Hepatocyte (in vitro differentiated cells): ENCODE results near the gene FMN1.

Experiments
- EZH2 ChIP-seq: fragments of 200-600 bp; sonication (generic); IDR thresholded peaks from 2 replicates; pipeline ENCODE4 v1.6.1; 2016; ENCODE audit warnings: antibody characterized with exemption, mild to moderate bottlenecking, borderline replicate concordance
- EZH2phosphoT487 ChIP-seq: fragments of 200-600 bp; sonication (generic); IDR thresholded peaks from one replicate; pipeline ENCODE4 v1.6.1; 2018; ENCODE audit warnings: antibody characterized with exemption, mild to moderate bottlenecking, low read depth, moderate library complexity; ENCODE audit not compliant: unreplicated experiment, severe bottlenecking
- TF ChIP-seq, protein P1 (sequence below): fragments of 200-600 bp; sonication (generic); IDR thresholded peaks from 2 replicates; pipeline ENCODE4 v1.5.1; 2016; ENCODE audit warnings: antibody characterized with exemption, mild to moderate bottlenecking; ENCODE audit not compliant: poor library complexity

DNA sequence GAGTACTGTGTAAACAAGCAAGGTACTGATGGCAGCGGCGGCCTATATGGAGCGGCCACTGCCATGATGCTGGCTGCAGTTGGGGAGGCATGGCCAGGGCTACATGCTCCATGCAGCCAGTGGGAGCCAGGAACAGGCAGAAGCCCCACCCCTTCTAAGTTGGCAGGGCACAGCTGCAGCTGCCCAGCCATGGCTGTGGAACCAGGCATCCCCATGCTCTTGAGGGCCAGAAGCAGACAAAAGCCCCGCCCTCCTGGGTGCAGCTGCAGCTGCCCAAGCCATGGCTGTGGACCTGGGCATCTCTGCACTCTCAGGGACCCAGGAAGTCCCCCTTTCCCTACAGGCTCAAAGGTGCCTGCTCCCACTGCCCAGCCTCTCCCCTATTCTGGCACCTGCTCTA lies 150.9 kb downstream of the FMN1 start:
- TF ChIP-seq, protein P1, sequence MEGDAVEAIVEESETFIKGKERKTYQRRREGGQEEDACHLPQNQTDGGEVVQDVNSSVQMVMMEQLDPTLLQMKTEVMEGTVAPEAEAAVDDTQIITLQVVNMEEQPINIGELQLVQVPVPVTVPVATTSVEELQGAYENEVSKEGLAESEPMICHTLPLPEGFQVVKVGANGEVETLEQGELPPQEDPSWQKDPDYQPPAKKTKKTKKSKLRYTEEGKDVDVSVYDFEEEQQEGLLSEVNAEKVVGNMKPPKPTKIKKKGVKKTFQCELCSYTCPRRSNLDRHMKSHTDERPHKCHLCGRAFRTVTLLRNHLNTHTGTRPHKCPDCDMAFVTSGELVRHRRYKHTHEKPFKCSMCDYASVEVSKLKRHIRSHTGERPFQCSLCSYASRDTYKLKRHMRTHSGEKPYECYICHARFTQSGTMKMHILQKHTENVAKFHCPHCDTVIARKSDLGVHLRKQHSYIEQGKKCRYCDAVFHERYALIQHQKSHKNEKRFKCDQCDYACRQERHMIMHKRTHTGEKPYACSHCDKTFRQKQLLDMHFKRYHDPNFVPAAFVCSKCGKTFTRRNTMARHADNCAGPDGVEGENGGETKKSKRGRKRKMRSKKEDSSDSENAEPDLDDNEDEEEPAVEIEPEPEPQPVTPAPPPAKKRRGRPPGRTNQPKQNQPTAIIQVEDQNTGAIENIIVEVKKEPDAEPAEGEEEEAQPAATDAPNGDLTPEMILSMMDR: no peak
- TF ChIP-seq EZH2phosphoT487: no peak
- no peak for TF ChIP-seq EZH2
